Panc1 (cell line): Measurements from ENCODE around the gene GNRH2. TPM values are rescaled to one million over a fixed set of nuclear protein-coding genes. Genes with fewer than 3 reads are reported as not detected.

ENCODE experiments used
- ATAC-seq: fragments of 200-7000 bp; cut with Tn5 transposase; 2 replicates; pipeline ENCODE4 v1.9.1; 2020; ENCODE audit warnings: mild to moderate bottlenecking, moderate library complexity
- BruUV-seq: library from RNA; stranded (reverse); fragments of 400-500 nt; replicated peaks from 2 replicates; lab custom pipeline; 2021; lab: Mats Ljungman, UMichigan
- CTCF ChIA-PET: fragments of 300-600 bp; sonication (Branson Sonifier 250); formaldehyde crosslinking; loops from one replicate; lab custom pipeline; 2022; ENCODE audit warnings: antibody characterized with exemption; lab: Charles Lee
- POLR2A ChIA-PET: fragments of 300-600 bp; sonication (Branson Sonifier 250); formaldehyde crosslinking; loops from one replicate; lab custom pipeline; 2022; ENCODE audit warnings: antibody characterized with exemption; lab: Charles Lee
- DNase-seq: peaks from one replicate; pipeline ENCODE4 v3.0.0-alpha.2; 2010; ENCODE audit warnings: low read depth, low spot score
- H3K27ac ChIP-seq: 2 replicates; pipeline ENCODE4 v1.5.1; 2011; ENCODE audit warnings: mild to moderate bottlenecking, low read length, inconsistent platforms
- H3K27me3 ChIP-seq: fragments of 200-500 bp; sonication (Bioruptor generic); 2 replicates; pipeline ENCODE4 v1.6.0; 2014; ENCODE audit warnings: low read length, inconsistent platforms; ENCODE audit not compliant: control insufficient read depth, insufficient read depth
- H3K36me3 ChIP-seq: fragments of 200-500 bp; sonication (Bioruptor generic); 2 replicates; pipeline ENCODE4 v1.5.1; 2014; ENCODE audit warnings: inconsistent platforms, mild to moderate bottlenecking, low read length, moderate library complexity; ENCODE audit not compliant: control insufficient read depth, insufficient read depth
- H3K4me1 ChIP-seq: 2 replicates; pipeline ENCODE4 v1.5.1; 2011; ENCODE audit warnings: inconsistent platforms, mild to moderate bottlenecking, low read length, moderate library complexity; ENCODE audit not compliant: control insufficient read depth, insufficient read depth
- H3K4me3 ChIP-seq, 2 experiments: 2 replicates each; pipeline ENCODE4 v1.5.1; 2011 to 2012; ENCODE audit warnings: low read depth in 2 of 2, low read length in 2 of 2, mild to moderate bottlenecking in 2 of 2, inconsistent platforms in 1 of 2, moderate library complexity in 1 of 2
- H3K9me3 ChIP-seq: fragments of 200-500 bp; sonication (Bioruptor generic); 2 replicates; pipeline ENCODE4 v1.5.1; 2014; ENCODE audit warnings: low read depth, mild to moderate bottlenecking, inconsistent platforms, low read length, moderate library complexity; ENCODE audit not compliant: control insufficient read depth, insufficient read depth
- CTCF ChIP-seq: fragments of 450-650 bp; IDR thresholded peaks from 2 replicates; pipeline ENCODE4 v1.5.1; 2017; ENCODE audit warnings: mild to moderate bottlenecking
- POLR2AphosphoS5 ChIP-seq: IDR thresholded peaks from 2 replicates; pipeline ENCODE4 v1.6.1; 2012; ENCODE audit warnings: mild to moderate bottlenecking, low read depth, low read length, moderate library complexity
- SIN3A ChIP-seq: IDR thresholded peaks from 2 replicates; pipeline ENCODE4 v1.6.1; 2012; ENCODE audit warnings: low read depth, mild to moderate bottlenecking, low read length, moderate library complexity, borderline replicate concordance; ENCODE audit not compliant: insufficient read depth
- TCF7L2 ChIP-seq: IDR thresholded peaks from 2 replicates; pipeline ENCODE4 v1.6.1; 2011; ENCODE audit warnings: mild to moderate bottlenecking, low read depth, low read length, inconsistent platforms
- in situ Hi-C: cut with HindIII; loops from 2 replicates; pipeline ENCODE4 v1.10.0; 2016; ENCODE audit warnings: low sequenced_read_pairs, low pct_unique_long_range_greater_than_20kb
- intact Hi-C: fragments of 100-400 bp; cut with micrococcal nuclease; formaldehyde crosslinking; loops from one replicate; pipeline ENCODE4 v1.10.0; 2022; ENCODE audit not compliant: unreplicated experiment
- total RNA-seq: library from RNA; stranded (reverse); gene quantifications from one replicate; pipeline ENCODE4 v1.2.1, GENCODE V29; 2021; ENCODE audit not compliant: unreplicated experiment
- TF ChIP-seq, protein P1 (sequence below), 2 experiments: IDR thresholded peaks; 2 replicates each; pipeline ENCODE4 v1.6.1; 2011 to 2012; ENCODE audit warnings: low read depth in 2 of 2, control low read depth in 1 of 2, low read length in 1 of 2, mild to moderate bottlenecking in 1 of 2, moderate library complexity in 1 of 2; ENCODE audit not compliant: insufficient read depth in 1 of 2

GNRH2 gene
- total RNA-seq, 1 experiment from 2014 or later: 0.49 TPM

GRCh38 chr20:3092611-3093379 lies 49.4 kb downstream of the GNRH2 start:
- in situ Hi-C loops: no loop called here
- POLR2A ChIA-PET: interaction anchor here (1.1 kb wide), 1 partner anchor 10 kb away, joined by 3 read pairs; no protein-coding TSS in a partner anchor
- Histone ChIP-seq H3K4me1 (no peaks in the 10 kb centered on the region), H3K4me3 (no peak overlapping the region), H3K9me3 (no peaks in the 10 kb centered on the region), H3K27me3 (no peaks in the 10 kb centered on the region), H3K27ac (no peak overlapping the region), H3K36me3 (no peaks in the 10 kb centered on the region)
- no TSS peak for BruUV-seq
- ATAC-seq (no peak), DNase-seq (no peak)
- intact Hi-C loops: no loop called here
- TF ChIP-seq SIN3A (no peak), CTCF (no peak), POLR2AphosphoS5 (no peak), TCF7L2 (no peak)
- TF ChIP-seq, protein P1, sequence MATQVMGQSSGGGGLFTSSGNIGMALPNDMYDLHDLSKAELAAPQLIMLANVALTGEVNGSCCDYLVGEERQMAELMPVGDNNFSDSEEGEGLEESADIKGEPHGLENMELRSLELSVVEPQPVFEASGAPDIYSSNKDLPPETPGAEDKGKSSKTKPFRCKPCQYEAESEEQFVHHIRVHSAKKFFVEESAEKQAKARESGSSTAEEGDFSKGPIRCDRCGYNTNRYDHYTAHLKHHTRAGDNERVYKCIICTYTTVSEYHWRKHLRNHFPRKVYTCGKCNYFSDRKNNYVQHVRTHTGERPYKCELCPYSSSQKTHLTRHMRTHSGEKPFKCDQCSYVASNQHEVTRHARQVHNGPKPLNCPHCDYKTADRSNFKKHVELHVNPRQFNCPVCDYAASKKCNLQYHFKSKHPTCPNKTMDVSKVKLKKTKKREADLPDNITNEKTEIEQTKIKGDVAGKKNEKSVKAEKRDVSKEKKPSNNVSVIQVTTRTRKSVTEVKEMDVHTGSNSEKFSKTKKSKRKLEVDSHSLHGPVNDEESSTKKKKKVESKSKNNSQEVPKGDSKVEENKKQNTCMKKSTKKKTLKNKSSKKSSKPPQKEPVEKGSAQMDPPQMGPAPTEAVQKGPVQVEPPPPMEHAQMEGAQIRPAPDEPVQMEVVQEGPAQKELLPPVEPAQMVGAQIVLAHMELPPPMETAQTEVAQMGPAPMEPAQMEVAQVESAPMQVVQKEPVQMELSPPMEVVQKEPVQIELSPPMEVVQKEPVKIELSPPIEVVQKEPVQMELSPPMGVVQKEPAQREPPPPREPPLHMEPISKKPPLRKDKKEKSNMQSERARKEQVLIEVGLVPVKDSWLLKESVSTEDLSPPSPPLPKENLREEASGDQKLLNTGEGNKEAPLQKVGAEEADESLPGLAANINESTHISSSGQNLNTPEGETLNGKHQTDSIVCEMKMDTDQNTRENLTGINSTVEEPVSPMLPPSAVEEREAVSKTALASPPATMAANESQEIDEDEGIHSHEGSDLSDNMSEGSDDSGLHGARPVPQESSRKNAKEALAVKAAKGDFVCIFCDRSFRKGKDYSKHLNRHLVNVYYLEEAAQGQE (IDR thresholded peaks at IDR 0.05; ENCODE audit: insufficient read depth in 1 of 2, low read depth in 2 of 2, low read length in 1 of 2): no peak
- CTCF ChIA-PET: no interaction called here

GRCh38 chr20:3093861-3094361 lies 50.5 kb downstream of the GNRH2 start:
- Histone ChIP-seq H3K9me3 (no peaks in the 10 kb centered on the region), H3K4me3 (no peak overlapping the region), H3K27ac (no peak overlapping the region), H3K27me3 (no peaks in the 10 kb centered on the region), H3K4me1 (no peaks in the 10 kb centered on the region), H3K36me3 (no peaks in the 10 kb centered on the region)
- in situ Hi-C loops (no loop called here), intact Hi-C loops (no loop called here)
- no peak for DNase-seq
- POLR2A ChIA-PET: no interaction called here
- CTCF ChIA-PET: interaction anchor here (0.6 kb wide), 1 partner anchor 223 kb away, joined by 4 read pairs; no protein-coding TSS in a partner anchor
- TF ChIP-seq TCF7L2 (no peak), CTCF (no peak), POLR2AphosphoS5 (no peak), SIN3A (no peak)
- TF ChIP-seq, protein P1 (IDR thresholded peaks at IDR 0.05; ENCODE audit: insufficient read depth in 1 of 2, low read depth in 2 of 2, low read length in 1 of 2): no peak
- no TSS peak for BruUV-seq
- ATAC-seq: no peak
